DND-41 (cell line): ENCODE measurements around the gene SAMD4B.

Experiments
- CTCF ChIP-seq: IDR thresholded peaks from 2 replicates; pipeline ENCODE4 v1.5.1; 2012; ENCODE audit warnings: borderline replicate concordance, low read length, moderate library complexity, mild to moderate bottlenecking; ENCODE audit not compliant: poor library complexity, severe bottlenecking; ENCODE audit errors: extremely low read depth
- EZH2 ChIP-seq: IDR thresholded peaks from 3 replicates; pipeline ENCODE4 v1.6.1; 2012; ENCODE audit warnings: borderline replicate concordance, low read depth, mild to moderate bottlenecking, moderate library complexity, low read length, inconsistent platforms; ENCODE audit not compliant: severe bottlenecking

- TF ChIP-seq CTCF: peak; percentile 99
- TF ChIP-seq EZH2: no peak
Observed at GRCh38 chr19:39411832-39412099, 69.5 kb downstream of the SAMD4B start.
